Chondrocyte (in vitro differentiated cells): ENCODE data around the gene TMEM91. TPM values are rescaled to one million over a fixed set of nuclear protein-coding genes. Genes with fewer than 3 reads are reported as not detected.
A peak's percentile ranks its signal among the peaks of the same experiment; 100 is the strongest.

Experiments
- DNase-seq: peaks from one replicate; pipeline ENCODE4 v3.0.0; 2021; ENCODE audit warnings: mixed read lengths, low spot score
- H3K27ac Mint-ChIP-seq: one replicate; pipeline ENCODE4 v1.8.0; 2021; ENCODE audit warnings: mild to moderate bottlenecking, moderate library complexity, mixed read lengths; ENCODE audit not compliant: unreplicated experiment
- H3K27me3 Mint-ChIP-seq: 2 replicates; pipeline ENCODE4 v1.8.0; 2021; ENCODE audit warnings: low read depth, mixed read lengths
- H3K36me3 Mint-ChIP-seq: 2 replicates; pipeline ENCODE4 v1.8.0; 2021; ENCODE audit warnings: low read depth, mixed read lengths
- H3K4me1 Mint-ChIP-seq: 2 replicates; pipeline ENCODE4 v1.8.0; 2021; ENCODE audit warnings: low read depth, mild to moderate bottlenecking, mixed read lengths
- H3K4me3 Mint-ChIP-seq: one replicate; pipeline ENCODE4 v1.8.0; 2021; ENCODE audit warnings: mild to moderate bottlenecking, moderate library complexity, mixed read lengths; ENCODE audit not compliant: unreplicated experiment
- H3K9me3 Mint-ChIP-seq: 2 replicates; pipeline ENCODE4 v1.8.0; 2021; ENCODE audit warnings: low read depth, mixed read lengths
- total RNA-seq: library from RNA; stranded (reverse); gene quantifications from 3 replicates; pipeline ENCODE4 v1.2.1, GENCODE V29; 2021
- TF ChIP-seq, protein P1 (sequence below): fragments of 200-600 bp; sonication (generic); IDR thresholded peaks from 2 replicates; pipeline ENCODE4 v1.5.0; 2021; ENCODE audit warnings: antibody characterized with exemption, mild to moderate bottlenecking, moderate library complexity

The TMEM91 gene
- total RNA-seq, 1 donor from 2014 or later = 4.8 TPM

- Mint-ChIP-seq H3K4me1 (no peaks in the 10 kb centered on the region), H3K36me3 (peaks cover 3% of the 10 kb centered on the region), H3K9me3 (no peaks in the 10 kb centered on the region), H3K27me3 (no peaks in the 10 kb centered on the region), H3K4me3 (no peak overlapping the region), H3K27ac (no peak overlapping the region)
- TF ChIP-seq, protein P1, sequence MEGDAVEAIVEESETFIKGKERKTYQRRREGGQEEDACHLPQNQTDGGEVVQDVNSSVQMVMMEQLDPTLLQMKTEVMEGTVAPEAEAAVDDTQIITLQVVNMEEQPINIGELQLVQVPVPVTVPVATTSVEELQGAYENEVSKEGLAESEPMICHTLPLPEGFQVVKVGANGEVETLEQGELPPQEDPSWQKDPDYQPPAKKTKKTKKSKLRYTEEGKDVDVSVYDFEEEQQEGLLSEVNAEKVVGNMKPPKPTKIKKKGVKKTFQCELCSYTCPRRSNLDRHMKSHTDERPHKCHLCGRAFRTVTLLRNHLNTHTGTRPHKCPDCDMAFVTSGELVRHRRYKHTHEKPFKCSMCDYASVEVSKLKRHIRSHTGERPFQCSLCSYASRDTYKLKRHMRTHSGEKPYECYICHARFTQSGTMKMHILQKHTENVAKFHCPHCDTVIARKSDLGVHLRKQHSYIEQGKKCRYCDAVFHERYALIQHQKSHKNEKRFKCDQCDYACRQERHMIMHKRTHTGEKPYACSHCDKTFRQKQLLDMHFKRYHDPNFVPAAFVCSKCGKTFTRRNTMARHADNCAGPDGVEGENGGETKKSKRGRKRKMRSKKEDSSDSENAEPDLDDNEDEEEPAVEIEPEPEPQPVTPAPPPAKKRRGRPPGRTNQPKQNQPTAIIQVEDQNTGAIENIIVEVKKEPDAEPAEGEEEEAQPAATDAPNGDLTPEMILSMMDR = no peak
- DNase-seq = no peak
Measured at GRCh38 chr19:41386442-41386841, 10.1 kb downstream of the TMEM91 start.

- DNase-seq = no peak
Measured at GRCh38 chr19:41391618-41392017, 15.3 kb downstream of the TMEM91 start.

GRCh38 chr19:41392775-41393174, 16.4 kb downstream of the TMEM91 start:
- Mint-ChIP-seq H3K36me3 (peaks cover 3% of the 10 kb centered on the region), H3K27me3 (no peaks in the 10 kb centered on the region), H3K9me3 (no peaks in the 10 kb centered on the region), H3K4me1 (peaks cover 18% of the 10 kb centered on the region), H3K4me3 (no peak overlapping the region), H3K27ac (no peak overlapping the region)
- no peak for DNase-seq
- TF ChIP-seq, protein P1 = no peak

More at GRCh38 chr19:41391618-41392017, 15.3 kb downstream of the TMEM91 start:
- TF ChIP-seq, protein P1 = no peak
- Mint-ChIP-seq H3K36me3 (peaks cover 3% of the 10 kb centered on the region), H3K27ac (no peak overlapping the region), H3K4me3 (no peak overlapping the region), H3K4me1 (peaks cover 11% of the 10 kb centered on the region), H3K9me3 (no peaks in the 10 kb centered on the region), H3K27me3 (no peaks in the 10 kb centered on the region)

DNA sequence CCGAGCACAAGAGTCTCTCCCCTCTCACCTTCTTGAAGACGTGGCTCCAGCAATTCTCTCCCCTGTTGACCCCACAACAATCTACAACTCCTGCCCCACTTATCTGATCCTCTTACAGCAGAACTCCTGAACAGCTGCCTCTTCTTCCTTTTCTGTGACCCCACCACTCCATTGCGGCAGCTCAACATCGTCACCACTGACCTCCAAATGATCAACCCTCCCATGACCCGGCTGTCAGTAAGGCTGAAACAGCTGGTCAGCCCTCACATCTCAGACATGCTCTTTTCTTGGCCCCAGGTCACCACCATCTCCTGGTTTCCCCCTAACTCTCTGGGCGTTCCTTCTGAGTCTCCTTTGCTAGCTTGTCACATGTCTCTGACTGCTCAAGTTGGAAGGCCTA, 19.0 kb downstream of the TMEM91 start:
- Mint-ChIP-seq H3K27ac (no peak overlapping the region), H3K9me3 (no peaks in the 10 kb centered on the region), H3K36me3 (peaks cover 3% of the 10 kb centered on the region), H3K4me3 (peak overlapping the region; percentile 14), H3K27me3 (no peaks in the 10 kb centered on the region), H3K4me1 (peaks cover 35% of the 10 kb centered on the region)
- TF ChIP-seq, protein P1 = no peak
- no peak for DNase-seq

DNA sequence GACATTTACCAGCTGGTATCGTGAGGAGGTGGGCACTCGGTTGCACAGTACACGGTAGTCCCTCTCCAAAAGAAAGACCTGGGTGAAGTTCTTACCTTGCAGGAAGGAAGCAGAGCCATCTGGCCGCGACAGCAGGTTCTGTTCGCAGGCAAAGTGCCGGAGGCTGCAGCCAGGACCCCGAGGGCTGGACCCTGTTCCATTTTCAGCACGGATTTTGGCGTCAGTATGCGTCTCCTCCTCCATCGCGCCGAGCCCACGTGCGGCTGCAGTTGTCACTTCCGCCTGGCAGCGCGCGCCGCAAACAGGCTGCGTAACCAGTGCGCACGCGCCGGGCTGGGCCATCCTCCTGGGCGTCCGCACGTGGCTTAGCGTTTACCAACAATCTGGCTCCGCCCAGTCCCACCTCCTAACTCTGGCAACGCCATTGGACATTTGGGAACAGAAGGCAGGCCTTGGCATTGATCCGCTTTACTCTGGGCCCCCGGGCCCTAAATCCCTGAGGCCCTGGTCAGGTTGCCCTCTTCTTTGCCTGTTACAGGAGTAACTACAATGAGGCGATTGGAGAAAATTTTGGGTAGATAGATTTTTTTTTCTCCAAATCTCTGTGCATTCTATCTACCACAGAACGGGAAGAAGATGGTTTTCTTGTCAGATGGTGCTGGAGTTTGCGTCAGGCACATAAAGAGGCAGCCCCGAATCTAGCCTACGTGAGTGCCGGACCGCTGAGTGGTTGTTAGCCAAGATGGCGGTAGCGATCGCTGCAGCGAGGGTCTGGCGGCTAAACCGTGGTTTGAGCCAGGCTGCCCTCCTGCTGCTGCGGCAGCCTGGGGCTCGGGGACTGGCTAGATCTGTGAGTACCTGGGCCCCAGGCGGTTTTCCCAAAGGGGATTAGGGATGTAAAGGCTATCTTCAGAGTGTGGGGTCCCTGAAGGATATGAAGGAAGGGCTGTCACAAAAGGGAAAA, 21.0 kb downstream of the TMEM91 start, which contains the start of the genes BCKDHA and EXOSC5:
BCKDHA (plus strand) TSS at position 733 of the 964 bp plus-strand sequence; CDS start at position 743, 10 bp downstream.
EXOSC5 (minus strand) TSS at position 274 of the 964 bp plus-strand sequence; CDS start at position 243, 31 bp downstream.
- H3K27ac Mint-ChIP-seq = peak within 1 kb of the TSS; percentile 99
- TF ChIP-seq, protein P1 = peak; percentile 12
- no peaks in the 10 kb centered on the region for H3K36me3 Mint-ChIP-seq
- peak within 1 kb of the TSS; percentile 98 for H3K4me3 Mint-ChIP-seq
- H3K27me3 Mint-ChIP-seq = no peaks in the 10 kb centered on the region
- peak; percentile 99 for DNase-seq
- H3K9me3 Mint-ChIP-seq = no peaks in the 10 kb centered on the region
- peaks cover 35% of the 10 kb centered on the region for H3K4me1 Mint-ChIP-seq
